ENCODE results near the gene NEUROD2.

- TF ChIP-seq POLR2A (IDR thresholded peaks at IDR 0.05; ENCODE audit: low read depth, low read length) = no peak
- TF ChIP-seq POLR2AphosphoS5 (IDR thresholded peaks at IDR 0.05; ENCODE audit: low read depth, low read length) = no peak
These were observed 32.9 kb upstream of the NEUROD2 start for GRCh38 chr17:39640591-39641031.

Measured in GM12892 (cell line).